ENCODE measurements around the gene CDK5RAP3.

The CDK5RAP3 gene

GRCh38 chr17:47942568-47942967, 28.3 kb upstream of the CDK5RAP3 start:
- no peak for DNase-seq (ENCODE audit: low read depth, low spot score)
- TF ChIP-seq YY1 (IDR thresholded peaks at IDR 0.05; ENCODE audit: insufficient read depth, insufficient read length) (no peak), ZNF274 (IDR thresholded peaks at IDR 0.05; ENCODE audit: low read depth, low read length) (no peak), SUZ12 (IDR thresholded peaks at IDR 0.05; ENCODE audit: extremely low read depth, insufficient read depth, insufficient read length) (no peak)
- peaks cover 3% of the 10 kb centered on the region for H3K4me1 ChIP-seq (ENCODE audit: insufficient read depth, insufficient read length)
- no peaks in the 10 kb centered on the region for H3K27me3 ChIP-seq (ENCODE audit: insufficient read depth, insufficient read length)
- H3K36me3 ChIP-seq (ENCODE audit: insufficient read depth, insufficient read length, low read length) = peaks cover 33% of the 10 kb centered on the region
- H3K9ac ChIP-seq (ENCODE audit: insufficient read length, low read depth) = peak overlapping the region; percentile 77
- H3K9me3 ChIP-seq (ENCODE audit: insufficient read depth, low read length) = peaks cover 6% of the 10 kb centered on the region; the same call in 1 of the 2 replicates
- H3K4me3 ChIP-seq (ENCODE audit: insufficient read length, low read depth) = no peak overlapping the region

- Histone ChIP-seq H3K27me3 (ENCODE audit: insufficient read depth, insufficient read length) (no peaks in the 10 kb centered on the region), H3K4me3 (ENCODE audit: insufficient read length, low read depth) (no peak overlapping the region), H3K4me1 (ENCODE audit: insufficient read depth, insufficient read length) (peaks cover 13% of the 10 kb centered on the region), H3K9me3 (ENCODE audit: insufficient read depth, low read length) (peaks cover 6% of the 10 kb centered on the region; the same call in 1 of the 2 replicates), H3K9ac (ENCODE audit: insufficient read length, low read depth) (no peak overlapping the region), H3K36me3 (ENCODE audit: insufficient read depth, insufficient read length, low read length) (peaks cover 46% of the 10 kb centered on the region)
- TF ChIP-seq ZNF274 (IDR thresholded peaks at IDR 0.05; ENCODE audit: low read depth, low read length) (no peak), SUZ12 (IDR thresholded peaks at IDR 0.05; ENCODE audit: extremely low read depth, insufficient read depth, insufficient read length) (no peak), YY1 (IDR thresholded peaks at IDR 0.05; ENCODE audit: insufficient read depth, insufficient read length) (no peak)
- DNase-seq (ENCODE audit: low read depth, low spot score) = no peak
Observed at GRCh38 chr17:47945080-47945479, 25.8 kb upstream of the CDK5RAP3 start.

- Histone ChIP-seq H3K4me1 (ENCODE audit: insufficient read depth, insufficient read length) (peaks cover 12% of the 10 kb centered on the region), H3K4me3 (ENCODE audit: insufficient read length, low read depth) (no peak overlapping the region), H3K9ac (ENCODE audit: insufficient read length, low read depth) (no peak overlapping the region), H3K9me3 (ENCODE audit: insufficient read depth, low read length) (peaks cover 4% of the 10 kb centered on the region; the same call in 1 of the 2 replicates), H3K36me3 (ENCODE audit: insufficient read depth, insufficient read length, low read length) (peaks cover 46% of the 10 kb centered on the region), H3K27me3 (ENCODE audit: insufficient read depth, insufficient read length) (no peaks in the 10 kb centered on the region)
- TF ChIP-seq SUZ12 (IDR thresholded peaks at IDR 0.05; ENCODE audit: extremely low read depth, insufficient read depth, insufficient read length) (no peak), YY1 (IDR thresholded peaks at IDR 0.05; ENCODE audit: insufficient read depth, insufficient read length) (no peak), ZNF274 (IDR thresholded peaks at IDR 0.05; ENCODE audit: low read depth, low read length) (no peak)
- no peak for DNase-seq (ENCODE audit: low read depth, low spot score)
Observed at GRCh38 chr17:47945529-47946508, 25.1 kb upstream of the CDK5RAP3 start.

GRCh38 chr17:47946516-47946915, 24.4 kb upstream of the CDK5RAP3 start:
- no peaks in the 10 kb centered on the region for H3K9me3 ChIP-seq (ENCODE audit: insufficient read depth, low read length)
- no peaks in the 10 kb centered on the region for H3K27me3 ChIP-seq (ENCODE audit: insufficient read depth, insufficient read length)
- peaks cover 11% of the 10 kb centered on the region for H3K4me1 ChIP-seq (ENCODE audit: insufficient read depth, insufficient read length)
- H3K36me3 ChIP-seq (ENCODE audit: insufficient read depth, insufficient read length, low read length) = peaks cover 46% of the 10 kb centered on the region
- no peak for DNase-seq (ENCODE audit: low read depth, low spot score)
- no peak for TF ChIP-seq YY1 (IDR thresholded peaks at IDR 0.05; ENCODE audit: insufficient read depth, insufficient read length)
- TF ChIP-seq SUZ12 (IDR thresholded peaks at IDR 0.05; ENCODE audit: extremely low read depth, insufficient read depth, insufficient read length) = no peak
- TF ChIP-seq ZNF274 (IDR thresholded peaks at IDR 0.05; ENCODE audit: low read depth, low read length) = no peak
- no peak overlapping the region for H3K4me3 ChIP-seq (ENCODE audit: insufficient read length, low read depth)
- H3K9ac ChIP-seq (ENCODE audit: insufficient read length, low read depth) = no peak overlapping the region

GRCh38 chr17:47946929-47947397, 23.9 kb upstream of the CDK5RAP3 start:
- TF ChIP-seq ZNF274 (IDR thresholded peaks at IDR 0.05; ENCODE audit: low read depth, low read length) (no peak), SUZ12 (IDR thresholded peaks at IDR 0.05; ENCODE audit: extremely low read depth, insufficient read depth, insufficient read length) (no peak), YY1 (IDR thresholded peaks at IDR 0.05; ENCODE audit: insufficient read depth, insufficient read length) (no peak)
- H3K27me3 ChIP-seq (ENCODE audit: insufficient read depth, insufficient read length) = no peaks in the 10 kb centered on the region
- H3K4me1 ChIP-seq (ENCODE audit: insufficient read depth, insufficient read length) = peaks cover 11% of the 10 kb centered on the region
- H3K4me3 ChIP-seq (ENCODE audit: insufficient read length, low read depth) = no peak overlapping the region
- DNase-seq (ENCODE audit: low read depth, low spot score) = peak; percentile 66
- H3K36me3 ChIP-seq (ENCODE audit: insufficient read depth, insufficient read length, low read length) = peaks cover 46% of the 10 kb centered on the region
- no peak overlapping the region for H3K9ac ChIP-seq (ENCODE audit: insufficient read length, low read depth)
- no peaks in the 10 kb centered on the region for H3K9me3 ChIP-seq (ENCODE audit: insufficient read depth, low read length)

- DNase-seq (ENCODE audit: low read depth, low spot score) = no peak
- TF ChIP-seq ZNF274 (IDR thresholded peaks at IDR 0.05; ENCODE audit: low read depth, low read length) (no peak), SUZ12 (IDR thresholded peaks at IDR 0.05; ENCODE audit: extremely low read depth, insufficient read depth, insufficient read length) (no peak), YY1 (IDR thresholded peaks at IDR 0.05; ENCODE audit: insufficient read depth, insufficient read length) (no peak)
- Histone ChIP-seq H3K36me3 (ENCODE audit: insufficient read depth, insufficient read length, low read length) (peaks cover 42% of the 10 kb centered on the region), H3K9ac (ENCODE audit: insufficient read length, low read depth) (peak overlapping the region; percentile 12), H3K4me3 (ENCODE audit: insufficient read length, low read depth) (no peak overlapping the region), H3K9me3 (ENCODE audit: insufficient read depth, low read length) (no peaks in the 10 kb centered on the region), H3K27me3 (ENCODE audit: insufficient read depth, insufficient read length) (no peaks in the 10 kb centered on the region), H3K4me1 (ENCODE audit: insufficient read depth, insufficient read length) (peaks cover 11% of the 10 kb centered on the region)
Observed at GRCh38 chr17:47948706-47949196, 22.2 kb upstream of the CDK5RAP3 start.

- peak overlapping the region; percentile 59 for H3K9ac ChIP-seq (ENCODE audit: insufficient read length, low read depth)
- H3K4me3 ChIP-seq (ENCODE audit: insufficient read length, low read depth) = no peak overlapping the region
- H3K4me1 ChIP-seq (ENCODE audit: insufficient read depth, insufficient read length) = peaks cover 11% of the 10 kb centered on the region
- H3K36me3 ChIP-seq (ENCODE audit: insufficient read depth, insufficient read length, low read length) = peaks cover 41% of the 10 kb centered on the region
- peak; percentile 70 for DNase-seq (ENCODE audit: low read depth, low spot score)
- TF ChIP-seq SUZ12 (IDR thresholded peaks at IDR 0.05; ENCODE audit: extremely low read depth, insufficient read depth, insufficient read length) = no peak
- no peaks in the 10 kb centered on the region for H3K27me3 ChIP-seq (ENCODE audit: insufficient read depth, insufficient read length)
- no peaks in the 10 kb centered on the region for H3K9me3 ChIP-seq (ENCODE audit: insufficient read depth, low read length)
Observed at GRCh38 chr17:47949197-47949759, 21.6 kb upstream of the CDK5RAP3 start.

Measured in NT2/D1 (cell line).